CD14-positive monocyte (primary cell): ENCODE results near the gene ZDHHC8. TPM values are rescaled to one million over a fixed set of nuclear protein-coding genes. Genes with fewer than 3 reads are reported as not detected.

Experiments
- DNase-seq, 3 donors: peaks; one replicate each; pipeline ENCODE4 v3.0.0-alpha.2; 2011 to 2022
- H2AFZ ChIP-seq: 2 replicates; pipeline ENCODE4 v1.6.0; 2012; ENCODE audit warnings: mild to moderate bottlenecking, low read depth, low read length, inconsistent platforms; ENCODE audit not compliant: insufficient read depth, poor library complexity, severe bottlenecking
- H3K27ac ChIP-seq, 2 donors: 1 replicate in 1 of 2; 2 replicates in 1 of 2; pipeline ENCODE4 v1.5.1; 2012 to 2013; ENCODE audit warnings: low read length in 2 of 2, control low read depth in 1 of 2, inconsistent platforms in 1 of 2, low read depth in 1 of 2, mild to moderate bottlenecking in 1 of 2
- H3K27me3 ChIP-seq, 2 donors: one replicate each; pipeline versions ENCODE4 v1.6.0 to v1.6.1; 2011 to 2013; ENCODE audit warnings: low read length in 2 of 2; ENCODE audit not compliant: control insufficient read depth in 2 of 2, insufficient read depth in 2 of 2
- H3K36me3 ChIP-seq, 2 donors: replicated peaks in 1 of 2; 1 replicate in 1 of 2; 2 replicates in 1 of 2; pipeline versions ENCODE4 v1.5.1 to v1.6.1; 2012 to 2013; ENCODE audit warnings: low read length in 2 of 2, control low read depth in 1 of 2, inconsistent platforms in 1 of 2, mild to moderate bottlenecking in 1 of 2; ENCODE audit not compliant: insufficient read depth in 2 of 2, control insufficient read depth in 1 of 2
- H3K4me1 ChIP-seq, 2 donors: 1 replicate in 1 of 2; 2 replicates in 1 of 2; pipeline versions ENCODE4 v1.5.1 to v1.6.1; 2012 to 2013; ENCODE audit warnings: low read length in 2 of 2, control low read depth in 1 of 2, inconsistent platforms in 1 of 2, mild to moderate bottlenecking in 1 of 2, moderate library complexity in 1 of 2; ENCODE audit not compliant: insufficient read depth in 2 of 2, control insufficient read depth in 1 of 2
- H3K4me2 ChIP-seq: replicated peaks from 2 replicates; pipeline ENCODE3; 2012; ENCODE audit warnings: low read length, moderate library complexity, mild to moderate bottlenecking; ENCODE audit not compliant: poor library complexity, severe bottlenecking; ENCODE audit errors: extremely low read depth
- H3K4me3 ChIP-seq, 3 experiments: fragments of 200-600 bp in 1 of 3; sonication (generic) in 1 of 3; replicated peaks in 1 of 3; 1 replicate in 2 of 3; 2 replicates in 1 of 3; pipeline ENCODE4 v1.5.1; 2011 to 2013; ENCODE audit warnings: low read length in 3 of 3, mild to moderate bottlenecking in 3 of 3, control low read depth in 2 of 3, low read depth in 2 of 3, inconsistent platforms in 1 of 3, moderate library complexity in 1 of 3
- H3K79me2 ChIP-seq: 2 replicates; pipeline ENCODE4 v1.6.0; 2012; ENCODE audit warnings: mild to moderate bottlenecking, control low read depth, inconsistent platforms, low read length, moderate library complexity; ENCODE audit not compliant: insufficient read depth
- H3K9ac ChIP-seq: 2 replicates; pipeline ENCODE4 v1.6.0; 2017; ENCODE audit warnings: low read length, mild to moderate bottlenecking; ENCODE audit not compliant: insufficient read depth, poor library complexity, severe bottlenecking
- H3K9me3 ChIP-seq, 2 donors: replicated peaks in 1 of 2; 1 replicate in 1 of 2; 2 replicates in 1 of 2; pipeline versions ENCODE4 v1.5.1 to v1.6.1; 2012 to 2013; ENCODE audit warnings: low read length in 2 of 2, control low read depth in 1 of 2; ENCODE audit not compliant: control insufficient read depth in 1 of 2, insufficient read depth in 1 of 2
- H4K20me1 ChIP-seq: 2 replicates; pipeline ENCODE4 v1.6.0; 2012; ENCODE audit warnings: mild to moderate bottlenecking, low read length, control low read depth, moderate library complexity; ENCODE audit not compliant: insufficient read depth
- H3K27ac Mint-ChIP-seq, 7 donors: one replicate each; pipeline ENCODE4 v1.8.0; 2020; ENCODE audit warnings: mild to moderate bottlenecking in 7 of 7, mixed read lengths in 7 of 7, moderate library complexity in 6 of 7, inconsistent platforms in 2 of 7
- H3K27me3 Mint-ChIP-seq, 3 donors: one replicate each; pipeline ENCODE4 v1.8.0; 2021 to 2022; ENCODE audit warnings: low read depth in 3 of 3, mild to moderate bottlenecking in 3 of 3, mixed read lengths in 3 of 3, moderate library complexity in 3 of 3, inconsistent platforms in 1 of 3
- H3K36me3 Mint-ChIP-seq, 2 donors: one replicate each; pipeline ENCODE4 v1.8.0; 2020; ENCODE audit warnings: mixed read lengths in 2 of 2, inconsistent platforms in 1 of 2, mild to moderate bottlenecking in 1 of 2
- H3K4me1 Mint-ChIP-seq: one replicate; pipeline ENCODE4 v1.8.0; 2020; ENCODE audit warnings: mild to moderate bottlenecking, mixed read lengths
- H3K4me3 Mint-ChIP-seq, 2 donors: one replicate each; pipeline ENCODE4 v1.8.0; 2020; ENCODE audit warnings: mild to moderate bottlenecking in 2 of 2, mixed read lengths in 2 of 2, moderate library complexity in 1 of 2
- H3K9me3 Mint-ChIP-seq, 7 donors: one replicate each; pipeline ENCODE4 v1.8.0; 2020 to 2022; ENCODE audit warnings: mixed read lengths in 7 of 7, mild to moderate bottlenecking in 6 of 7, moderate library complexity in 6 of 7, inconsistent platforms in 2 of 7
- WGBS: methylation state at CpG from one replicate; pipeline ENCODE4 v1.1.5; 2013; ENCODE audit warnings: missing lambda C conversion rate; ENCODE audit not compliant: insufficient coverage; 5-methylcytosine and 5-hydroxymethylcytosine counted together
- intact Hi-C, 2 donors: fragments of 100-400 bp; cut with micrococcal nuclease; formaldehyde crosslinking; loops; one replicate each; pipeline versions ENCODE4 v1.15.0 to v1.15.1; 2023
- polyA plus RNA-seq, 3 donors: library from polyadenylated mRNA; depleted of rRNA in 1 of 3; unstranded in 2 of 3; stranded (reverse) in 1 of 3; fragments of 300-500 nt in 2 of 3; fragments of >200 nt in 1 of 3; fragmentation: Illumina TruSeq in 2 of 3; gene quantifications; 1 replicate in 2 of 3; 2 replicates in 1 of 3; pipeline ENCODE4 v1.2.3, GENCODE V29; 2012 to 2021
- TF ChIP-seq, protein P1 (sequence below): fragments of 200-600 bp; IDR thresholded peaks from one replicate; pipeline ENCODE4 v1.8.0; 2022; ENCODE audit warnings: antibody characterized with exemption, mild to moderate bottlenecking

ZDHHC8 gene
- polyA plus RNA-seq, 3 donors, result 0.73 to 76.3 (median 1.1) TPM

DNA sequence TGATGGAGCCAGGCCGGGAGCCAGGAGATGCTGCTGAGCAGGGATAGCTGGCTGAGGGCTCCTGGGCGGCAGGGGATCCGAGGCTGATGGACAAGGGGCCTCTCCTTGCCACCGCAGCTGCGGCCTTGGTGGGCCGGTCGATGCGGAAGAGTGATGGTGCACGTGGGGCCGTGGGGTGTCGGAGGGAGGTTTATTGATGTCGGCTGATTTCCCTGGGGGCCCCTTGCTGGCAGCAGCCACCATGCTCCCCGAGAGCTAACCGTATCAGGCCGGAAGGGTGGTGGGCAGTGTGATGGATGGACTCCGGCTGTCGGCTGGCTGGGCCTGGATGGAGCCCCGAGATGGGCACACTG, 50.3 kb downstream of the ZDHHC8 start:
- Histone ChIP-seq H3K4me1 (no peaks in the 10 kb centered on the region), H3K9ac (no peak overlapping the region), H3K27me3 (no peaks in the 10 kb centered on the region), H3K79me2 (no peaks in the 10 kb centered on the region), H2AFZ (no peak overlapping the region), H3K4me3 (no peak overlapping the region), H3K36me3 (no peaks in the 10 kb centered on the region), H3K9me3 (no peaks in the 10 kb centered on the region), H3K4me2 (no peak overlapping the region), H3K27ac (no peak overlapping the region), H4K20me1 (no peaks in the 10 kb centered on the region)
- no peak overlapping the region for H3K27ac Mint-ChIP-seq
- WGBS, result 95% methylated on average over 13 of the region's 18 CpGs
- H3K9me3 Mint-ChIP-seq, result no peaks in the 10 kb centered on the region
- no peak for DNase-seq
- intact Hi-C loops, result no loop called here
- H3K4me3 Mint-ChIP-seq, result no peak overlapping the region
- no peaks in the 10 kb centered on the region for H3K4me1 Mint-ChIP-seq
- peaks cover 1 to 3% (median 2%) of the 10 kb centered on the region in 3 donors for H3K27me3 Mint-ChIP-seq
- no peaks in the 10 kb centered on the region for H3K36me3 Mint-ChIP-seq
- TF ChIP-seq, protein P1, sequence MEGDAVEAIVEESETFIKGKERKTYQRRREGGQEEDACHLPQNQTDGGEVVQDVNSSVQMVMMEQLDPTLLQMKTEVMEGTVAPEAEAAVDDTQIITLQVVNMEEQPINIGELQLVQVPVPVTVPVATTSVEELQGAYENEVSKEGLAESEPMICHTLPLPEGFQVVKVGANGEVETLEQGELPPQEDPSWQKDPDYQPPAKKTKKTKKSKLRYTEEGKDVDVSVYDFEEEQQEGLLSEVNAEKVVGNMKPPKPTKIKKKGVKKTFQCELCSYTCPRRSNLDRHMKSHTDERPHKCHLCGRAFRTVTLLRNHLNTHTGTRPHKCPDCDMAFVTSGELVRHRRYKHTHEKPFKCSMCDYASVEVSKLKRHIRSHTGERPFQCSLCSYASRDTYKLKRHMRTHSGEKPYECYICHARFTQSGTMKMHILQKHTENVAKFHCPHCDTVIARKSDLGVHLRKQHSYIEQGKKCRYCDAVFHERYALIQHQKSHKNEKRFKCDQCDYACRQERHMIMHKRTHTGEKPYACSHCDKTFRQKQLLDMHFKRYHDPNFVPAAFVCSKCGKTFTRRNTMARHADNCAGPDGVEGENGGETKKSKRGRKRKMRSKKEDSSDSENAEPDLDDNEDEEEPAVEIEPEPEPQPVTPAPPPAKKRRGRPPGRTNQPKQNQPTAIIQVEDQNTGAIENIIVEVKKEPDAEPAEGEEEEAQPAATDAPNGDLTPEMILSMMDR, result no peak

DNA sequence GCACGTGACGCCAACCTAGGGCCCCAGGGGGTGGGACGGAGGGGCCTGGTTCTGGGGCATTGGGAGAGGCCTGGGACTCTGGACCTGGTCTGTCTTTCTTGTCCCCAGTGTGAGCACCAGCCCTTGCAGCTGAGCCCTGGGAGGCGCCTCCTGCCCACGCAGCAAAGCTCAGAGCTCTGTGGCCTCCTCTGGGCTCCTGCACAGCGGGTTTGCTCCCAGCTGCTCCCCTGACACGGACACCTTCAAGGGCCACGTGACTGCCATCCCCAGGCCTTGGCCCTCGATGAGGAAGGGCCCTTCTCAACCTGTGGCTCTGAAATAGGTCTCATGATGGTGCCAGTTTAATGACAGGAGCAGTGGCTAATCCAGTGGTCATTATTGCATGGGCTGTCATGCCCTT, 50.8 kb downstream of the ZDHHC8 start:
- no peak for DNase-seq
- 91% methylated on average over 9 of the region's 9 CpGs for WGBS
- Histone ChIP-seq H3K27ac (no peak overlapping the region), H3K9me3 (no peaks in the 10 kb centered on the region), H4K20me1 (no peaks in the 10 kb centered on the region), H3K79me2 (no peaks in the 10 kb centered on the region), H3K4me1 (no peaks in the 10 kb centered on the region), H2AFZ (no peak overlapping the region), H3K27me3 (no peaks in the 10 kb centered on the region), H3K4me3 (no peak overlapping the region), H3K4me2 (no peak overlapping the region), H3K36me3 (no peaks in the 10 kb centered on the region), H3K9ac (no peak overlapping the region)
- no peaks in the 10 kb centered on the region for H3K4me1 Mint-ChIP-seq
- no peaks in the 10 kb centered on the region for H3K9me3 Mint-ChIP-seq
- H3K27ac Mint-ChIP-seq, result no peak overlapping the region
- H3K36me3 Mint-ChIP-seq, result no peaks in the 10 kb centered on the region
- intact Hi-C loops, result no loop called here
- H3K27me3 Mint-ChIP-seq, result peaks cover 1 to 3% (median 2%) of the 10 kb centered on the region in 3 donors
- no peak overlapping the region for H3K4me3 Mint-ChIP-seq
- TF ChIP-seq, protein P1, result no peak
